Measurements from ENCODE around the gene EPHB2. TPM values are rescaled to one million over a fixed set of nuclear protein-coding genes. Genes with fewer than 3 reads are reported as not detected.

EPHB2 gene
- 10 to 100 TPM in 2 of 5 donors, 1 to 10 TPM in 2, not detected in 1; 2.6 to 88.1 (median 13.9) TPM for total RNA-seq
- polyA plus RNA-seq: 1 to 10 TPM in 1 of 3 donors, under 1 TPM in 2; 0.13 to 1.8 (median 0.31) TPM
- long read RNA-seq, donor 1: 0 reads
- long read RNA-seq, donor 2, partial matches to known transcripts: 0 of 1 reads
- long read RNA-seq, donor 2, other reads (novel, unspliced or antisense): 0 of 1 reads
- long read RNA-seq, donor 3: 0 reads
- long read RNA-seq, donor 4, partial matches to known transcripts: 0 of 1 reads
- long read RNA-seq, donor 4, other reads (novel, unspliced or antisense): 0 of 1 reads
- long read RNA-seq, donor 5, partial matches to known transcripts: 5 of 6 reads
- long read RNA-seq, donor 5, other reads (novel, unspliced or antisense): 0 of 6 reads
- long read RNA-seq, donor 6: 0 reads
- long read RNA-seq, donor 7, partial matches to known transcripts: 0 of 1 reads
- long read RNA-seq, donor 7, other reads (novel, unspliced or antisense): 0 of 1 reads
- long read RNA-seq, donor 8: 0 reads
- long read RNA-seq, donor 9, partial matches to known transcripts: 0 of 1 reads
- long read RNA-seq, donor 9, other reads (novel, unspliced or antisense): 0 of 1 reads
- long read RNA-seq, donor 10, partial matches to known transcripts: 5 of 5 reads
- long read RNA-seq, donor 10, other reads (novel, unspliced or antisense): 0 of 5 reads

GRCh38 chr1:22710701-22711049 lies at the start of gene EPHB2:
Gene EPHB2 (plus strand): TSS chr1:22710839. CDS start chr1:22710983, 144 bp downstream.
- H3K4me3 ChIP-seq: peak within 1 kb of the TSS; percentile 43 to 60 (median 49)
- TF ChIP-seq EP300 (IDR thresholded peaks at IDR 0.05) (no peak), POLR2AphosphoS5 (IDR thresholded peaks at IDR 0.05) (no peak), POLR2A (IDR thresholded peaks at IDR 0.05) (no peak), CTCF (IDR thresholded peaks at IDR 0.05) (no peak)
- 0 to 1% (median 1%) methylated on average over 1 to 55 of the region's 55 CpGs; no CpG with 5 or more reads in 1 of the 5 donors for WGBS, 5 donors
- peaks cover 12 to 27% (median 18%) of the 10 kb centered on the region in 4 donors for H3K4me1 ChIP-seq
- peak; percentile 27 to 75 for DNase-seq
- H3K9me3 ChIP-seq: no peaks in the 10 kb centered on the region
- no peaks in the 10 kb centered on the region for H3K36me3 ChIP-seq
- no peak within 1 kb of the TSS for H3K27ac ChIP-seq
- intact Hi-C loops (cut with DNase I; ENCODE audit: low total_unique reads): no loop called here
- H3K27me3 ChIP-seq: peaks cover 0 to 64% (median 43%) of the 10 kb centered on the region in 3 donors

- TF ChIP-seq EP300 (IDR thresholded peaks at IDR 0.05) (no peak), POLR2AphosphoS5 (IDR thresholded peaks at IDR 0.05) (no peak), CTCF (IDR thresholded peaks at IDR 0.05) (no peak), POLR2A (IDR thresholded peaks at IDR 0.05) (no peak)
- Histone ChIP-seq H3K27me3 (peaks cover 0 to 20% (median 0%) of the 10 kb centered on the region in 3 donors), H3K9me3 (no peaks in the 10 kb centered on the region), H3K4me3 (no peak overlapping the region), H3K27ac (no peak overlapping the region), H3K4me1 (no peaks in the 10 kb centered on the region), H3K36me3 (no peaks in the 10 kb centered on the region)
- WGBS, 5 donors: 83 to 90% (median 88%) methylated on average over 2 of the region's 2 CpGs
- intact Hi-C loops (cut with DNase I; ENCODE audit: low total_unique reads): no loop called here
- no peak for DNase-seq
These were observed 48.8 kb upstream of the EPHB2 start for GRCh38 chr1:22661880-22662279.

GRCh38 chr1:22662318-22662717 lies 48.3 kb upstream of the EPHB2 start:
- WGBS, 5 donors: 60 to 79% (median 65%) methylated on average over 5 of the region's 5 CpGs
- no peaks in the 10 kb centered on the region for H3K36me3 ChIP-seq
- TF ChIP-seq POLR2A (IDR thresholded peaks at IDR 0.05) (no peak), POLR2AphosphoS5 (IDR thresholded peaks at IDR 0.05) (no peak), EP300 (IDR thresholded peaks at IDR 0.05) (no peak), CTCF (IDR thresholded peaks at IDR 0.05) (no peak)
- H3K4me3 ChIP-seq: no peak overlapping the region
- no peak overlapping the region for H3K27ac ChIP-seq
- peaks cover 0 to 15% (median 0%) of the 10 kb centered on the region in 3 donors for H3K27me3 ChIP-seq
- peak in 1 of 2 donors; percentile 48 for DNase-seq
- no peaks in the 10 kb centered on the region for H3K9me3 ChIP-seq
- H3K4me1 ChIP-seq: no peaks in the 10 kb centered on the region
- intact Hi-C loops (cut with DNase I; ENCODE audit: low total_unique reads): no loop called here

- DNase-seq: no peak
- WGBS, 5 donors: 75 to 85% (median 76%) methylated on average over 7 to 8 of the region's 8 CpGs
- TF ChIP-seq EP300 (IDR thresholded peaks at IDR 0.05): no peak
- no peak for TF ChIP-seq POLR2AphosphoS5 (IDR thresholded peaks at IDR 0.05)
- TF ChIP-seq POLR2A (IDR thresholded peaks at IDR 0.05): no peak
- no peak for TF ChIP-seq CTCF (IDR thresholded peaks at IDR 0.05)
- no peaks in the 10 kb centered on the region for H3K36me3 ChIP-seq
- H3K27me3 ChIP-seq: peaks cover 0 to 16% (median 0%) of the 10 kb centered on the region in 3 donors
- intact Hi-C loops (cut with DNase I; ENCODE audit: low total_unique reads): no loop called here
- H3K4me1 ChIP-seq: no peaks in the 10 kb centered on the region
- no peak overlapping the region for H3K4me3 ChIP-seq
- H3K9me3 ChIP-seq: no peaks in the 10 kb centered on the region
- H3K27ac ChIP-seq: no peak overlapping the region
These were observed 47.6 kb upstream of the EPHB2 start for GRCh38 chr1:22662986-22663408.
